NCI-H2107 treated with DMSO at 0.1 percent for 48 hours (cell line): ENCODE data around the gene RILPL2.
"Not testable (repeated sequence)": the region's sequence is repeated elsewhere in the genome, so short reads cannot be mapped to it uniquely, and the experiment has no call there.

Experiments
- DNase-seq: peaks from one replicate; lab custom pipeline; 2025; ENCODE audit not compliant: unreplicated experiment; lab: John Stamatoyannopoulos, UW

RILPL2 gene

GRCh38 chr12:123450636-123451035, 14.2 kb upstream of the RILPL2 start:
- DNase-seq = no peak

DNA sequence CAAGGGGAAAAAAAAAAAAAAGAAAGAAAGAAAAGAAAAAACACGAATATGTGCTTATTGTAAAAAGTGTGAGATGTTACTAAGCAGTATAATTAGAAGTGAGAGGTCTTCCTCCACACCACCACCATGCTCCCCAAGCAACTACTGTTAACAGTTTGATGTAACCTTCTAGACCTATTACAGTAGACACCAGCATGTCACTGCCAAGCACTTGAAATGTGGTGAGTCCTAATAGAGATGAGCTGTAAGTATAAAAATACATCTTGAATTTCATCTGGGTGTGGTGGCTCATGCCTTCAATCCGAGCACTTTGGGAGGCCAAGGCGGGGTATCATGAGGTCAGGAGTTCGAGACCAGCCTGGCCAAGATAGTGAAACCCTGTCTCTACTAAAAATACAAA, 13.4 kb upstream of the RILPL2 start:
- no peak for DNase-seq

DNA sequence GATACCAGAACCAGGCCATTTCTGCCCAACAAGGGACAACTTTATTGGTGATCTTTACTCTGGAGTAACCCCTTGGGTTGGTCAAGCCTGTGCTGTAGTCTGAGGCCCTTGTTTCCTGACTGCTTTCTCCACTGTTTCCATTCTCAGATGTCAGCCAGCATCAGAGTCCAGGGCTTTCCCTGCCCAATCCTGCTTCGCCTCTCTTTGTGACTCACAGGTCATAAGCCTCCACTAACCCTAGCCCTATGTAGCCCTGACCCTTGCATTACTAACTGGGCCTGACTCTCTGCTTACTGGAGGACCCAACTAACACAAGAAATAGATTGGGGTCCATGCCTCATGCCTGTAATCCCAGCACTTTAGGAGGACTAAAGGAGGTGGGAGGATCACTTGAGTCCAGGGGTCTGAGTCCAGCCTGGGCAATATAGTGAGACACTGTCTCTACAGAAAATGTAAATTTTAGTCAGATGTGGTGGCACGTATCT, 12.8 kb upstream of the RILPL2 start:
- no peak for DNase-seq

DNA sequence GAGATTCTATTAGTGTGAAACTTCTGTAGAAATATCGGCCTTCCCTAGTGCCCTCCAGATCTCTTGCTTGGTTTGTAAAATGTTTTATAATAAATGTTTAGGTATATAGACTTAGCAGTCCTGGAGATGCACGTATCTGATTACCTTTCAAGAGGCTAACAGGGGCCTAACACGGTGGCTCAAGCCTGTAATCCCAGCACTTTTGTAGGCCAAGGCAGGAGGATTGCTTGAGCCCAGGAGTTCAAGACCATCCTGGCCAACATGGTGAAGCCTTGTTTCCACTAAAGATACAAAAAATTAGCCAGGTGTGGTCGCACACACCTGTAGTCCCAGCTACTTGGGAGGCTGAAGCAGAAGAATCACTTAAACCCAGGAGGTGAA, 9.8 kb upstream of the RILPL2 start:
- no peak for DNase-seq

DNA sequence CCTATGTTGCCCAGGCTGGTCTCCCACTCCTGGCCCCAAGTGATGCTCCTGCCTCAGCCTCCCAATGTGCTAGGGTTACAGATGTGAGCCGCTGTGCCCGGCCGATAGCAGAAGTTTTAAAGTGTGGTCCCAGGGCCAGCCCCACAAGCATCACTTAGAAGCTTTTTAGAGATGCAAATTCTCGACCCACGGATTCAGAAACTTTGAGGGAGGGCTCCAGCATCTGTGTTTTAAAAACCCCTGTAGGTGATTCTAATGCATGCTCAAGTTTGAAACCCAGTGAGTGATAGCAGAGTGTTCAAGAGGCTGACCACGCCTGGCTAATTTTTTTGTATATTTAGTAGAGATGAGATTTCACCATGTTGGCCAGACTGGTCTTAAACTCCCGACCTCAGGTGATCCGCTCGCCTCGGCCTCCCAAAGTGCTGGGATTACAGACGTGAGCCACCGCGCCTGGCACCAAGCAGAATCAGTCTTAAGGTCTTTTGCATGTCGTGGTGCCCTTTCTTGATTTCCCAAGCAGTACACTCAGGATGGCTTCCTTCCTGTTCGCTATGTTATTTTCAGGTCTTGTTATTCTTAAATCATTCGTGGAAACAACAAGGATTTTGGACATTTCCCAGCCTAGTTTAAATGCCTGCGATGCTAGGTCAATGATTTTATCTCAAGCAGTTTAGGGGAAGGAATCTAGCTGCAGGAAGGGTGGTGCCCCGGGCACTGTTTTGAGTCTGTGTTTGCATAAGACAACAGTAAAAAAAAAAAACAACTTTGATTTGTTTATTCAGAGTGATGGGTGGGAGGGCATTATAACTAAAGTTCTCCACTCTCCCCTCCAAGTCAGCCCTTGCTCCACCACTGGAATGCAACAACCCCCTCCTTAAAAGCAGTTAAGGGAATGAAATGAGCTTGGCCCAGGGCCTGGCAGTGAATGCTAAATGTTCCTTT, 9.2 kb upstream of the RILPL2 start:
- no peak for DNase-seq

DNA sequence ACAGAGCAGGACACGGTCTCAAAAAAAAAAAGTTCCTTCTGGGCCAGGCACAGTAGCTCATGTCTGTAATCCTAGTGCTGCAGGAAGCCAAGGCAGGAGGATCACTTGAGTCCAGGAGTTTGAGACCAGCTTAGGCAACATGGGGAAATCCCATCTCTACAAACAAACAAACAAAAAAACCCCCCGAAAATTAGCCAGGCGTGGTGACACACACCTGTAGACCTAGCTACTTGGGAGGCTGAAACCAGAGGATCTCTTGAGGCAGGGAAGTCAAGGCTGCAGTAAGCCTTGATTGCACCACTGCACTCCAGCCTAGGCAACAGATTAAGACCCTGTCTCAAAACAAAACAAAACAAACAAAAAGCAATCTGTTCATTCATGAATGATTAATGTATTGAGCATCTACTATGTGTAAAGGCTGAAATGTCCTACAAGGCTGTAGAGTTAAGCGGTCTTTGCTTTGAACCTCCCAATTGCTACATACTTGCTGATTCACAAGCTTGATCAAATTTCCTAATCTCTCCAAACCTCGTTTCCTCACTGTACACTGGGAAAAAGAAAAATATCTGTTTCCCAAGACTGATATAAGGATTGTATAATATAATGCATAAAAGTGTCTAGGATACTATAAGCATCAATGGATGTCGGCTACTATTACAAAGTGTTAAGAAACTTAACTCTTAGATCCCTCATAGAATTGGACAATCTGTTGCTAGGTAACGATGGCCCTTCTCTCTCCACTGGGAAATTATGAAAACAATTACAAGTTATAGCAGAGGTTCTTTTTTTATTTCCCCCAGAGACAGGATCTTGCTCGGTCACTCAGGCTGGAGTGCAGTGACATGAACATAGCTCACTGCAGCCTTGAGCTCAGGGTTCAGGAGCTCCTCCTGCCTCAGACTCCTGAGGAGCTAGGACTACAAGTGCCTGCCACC, 7.9 kb upstream of the RILPL2 start:
- DNase-seq = peak; percentile 22

DNA sequence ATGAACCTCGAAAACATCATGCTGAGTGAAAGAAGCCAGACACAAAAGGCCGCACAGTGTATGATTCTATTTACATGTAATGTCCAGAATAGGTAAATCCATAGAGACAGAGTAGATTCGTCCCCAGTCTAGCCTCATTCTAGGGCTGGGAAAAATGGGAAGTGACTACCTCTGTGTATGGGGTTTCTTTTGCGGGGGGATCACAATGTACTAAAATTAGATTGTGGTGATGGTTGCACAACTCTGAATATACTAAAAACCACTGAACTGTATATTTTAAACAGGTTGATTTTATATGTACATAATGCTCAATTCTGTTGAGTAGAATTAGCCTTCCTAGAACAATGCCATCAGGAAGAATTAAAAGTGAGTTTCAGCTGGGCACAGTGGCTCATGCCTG, 6.3 kb upstream of the RILPL2 start:
- no peak for DNase-seq

DNA sequence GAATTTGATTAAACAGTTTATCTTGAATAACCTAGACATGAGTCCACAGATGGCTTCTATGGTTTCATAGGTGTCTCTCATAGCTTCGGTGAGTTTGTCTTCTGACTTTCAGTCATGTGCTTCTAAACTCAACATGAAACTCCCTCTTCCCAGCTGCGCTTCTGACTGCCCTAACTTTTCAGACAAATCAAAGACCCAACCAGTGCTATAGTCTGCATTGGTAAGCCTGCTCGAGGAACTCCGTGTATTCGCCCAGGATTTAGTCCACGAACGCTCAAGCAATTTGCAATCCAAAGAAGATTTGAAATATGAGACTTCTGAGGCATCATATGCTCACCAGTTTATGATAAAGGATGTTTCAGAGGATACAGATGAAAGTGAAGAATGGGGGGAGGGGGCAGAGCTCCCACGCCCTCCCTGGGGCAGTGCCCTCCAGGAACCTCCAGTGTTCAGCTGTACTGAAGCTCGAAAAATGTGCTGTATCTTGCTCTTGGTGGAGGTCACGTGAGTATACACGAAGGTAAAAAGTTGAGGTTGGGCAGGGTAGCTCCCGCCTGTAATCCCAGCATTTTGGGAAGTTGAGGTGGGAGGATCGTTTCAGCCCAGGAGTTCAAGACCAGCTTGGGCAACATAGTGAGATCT, 5.2 kb upstream of the RILPL2 start:
- DNase-seq = no peak

DNA sequence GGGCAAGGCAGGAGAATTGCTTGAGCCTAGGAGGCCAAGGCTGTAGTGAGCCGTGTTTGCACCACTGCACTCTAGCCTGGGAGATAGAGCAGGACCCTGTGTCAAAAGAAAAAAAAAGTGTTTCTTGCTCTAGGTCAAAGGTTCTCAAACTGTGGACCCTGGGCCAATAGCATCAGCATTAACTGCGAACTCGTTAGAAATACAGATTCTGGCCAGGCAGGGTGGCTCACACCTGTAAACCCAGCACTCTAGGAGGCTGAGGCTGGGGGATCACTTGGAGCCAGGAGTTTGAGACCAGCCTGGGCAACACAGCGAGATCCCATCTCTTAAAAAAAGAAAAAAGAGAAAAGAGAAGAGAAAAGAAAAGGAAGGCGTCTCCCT, 858 bp downstream of the RILPL2 start:
- DNase-seq = no peak

DNA sequence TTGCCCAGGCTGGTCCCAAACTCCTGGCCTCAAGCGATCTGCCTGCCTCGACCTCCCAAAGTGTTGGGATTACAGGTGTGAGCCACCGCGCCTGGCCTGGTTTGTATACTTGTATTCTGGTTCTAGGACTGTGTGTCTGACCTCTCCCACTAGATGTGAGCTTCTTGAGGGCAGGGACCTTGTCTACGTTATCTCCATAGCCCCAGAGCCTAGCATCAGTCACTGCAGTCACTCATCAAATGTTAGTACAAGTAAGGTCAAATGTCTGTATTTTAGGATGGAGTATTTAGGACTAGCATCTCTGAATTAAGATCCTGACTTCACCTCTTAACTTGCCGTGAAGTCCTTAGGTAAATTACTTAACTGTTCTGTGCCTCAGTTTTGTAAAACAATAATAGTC, 2.9 kb downstream of the RILPL2 start:
- DNase-seq = no peak

GRCh38 chr12:123431951-123432817, 4.3 kb downstream of the RILPL2 start:
- not testable (repeated sequence) for DNase-seq

DNA sequence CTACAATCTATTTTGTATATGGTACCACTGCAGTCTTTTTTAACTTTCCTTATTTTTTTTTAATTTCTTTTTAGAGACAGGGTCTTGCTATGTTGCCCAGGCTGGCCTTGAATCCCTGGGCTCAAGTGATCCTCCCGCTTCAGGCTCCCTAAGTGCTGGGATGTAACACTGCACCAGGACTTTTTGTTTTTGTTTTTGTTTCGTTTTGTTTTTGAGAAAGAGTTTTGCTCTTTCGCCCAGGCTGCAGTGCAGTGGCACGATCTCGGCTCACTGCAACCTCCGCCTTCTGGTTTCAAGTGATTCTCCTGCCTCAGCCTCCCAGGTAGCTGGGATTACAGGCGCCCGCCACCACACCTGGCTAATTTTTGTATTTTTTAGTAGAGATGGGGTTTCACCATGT, 7.4 kb downstream of the RILPL2 start:
- DNase-seq = not testable (repeated sequence)

- no peak for DNase-seq
These were observed 7.9 kb downstream of the RILPL2 start for GRCh38 chr12:123428591-123428990.

GRCh38 chr12:123427036-123427769, 9.3 kb downstream of the RILPL2 start:
- no peak for DNase-seq

DNA sequence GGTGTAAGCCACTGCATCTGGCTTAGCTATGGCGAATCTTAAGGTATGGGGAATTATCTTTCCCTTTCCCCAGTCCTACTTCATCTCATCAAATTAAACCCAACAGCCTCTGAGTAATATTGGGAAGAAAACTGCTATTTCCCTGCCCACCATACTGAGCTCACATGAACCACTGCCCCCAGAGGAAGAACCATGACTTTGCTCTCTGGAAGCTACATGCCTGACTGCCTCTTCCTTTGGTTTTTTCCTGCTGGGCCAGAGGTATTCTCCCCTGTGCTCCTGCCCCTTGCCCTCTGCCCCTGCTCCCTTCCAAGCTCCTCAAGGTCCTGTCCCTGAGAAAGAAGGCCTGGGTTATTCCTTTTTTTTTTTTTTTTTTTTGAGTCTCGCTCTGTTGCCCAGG, 15.2 kb downstream of the RILPL2 start:
- no peak for DNase-seq

- DNase-seq = no peak
These were observed 26.5 kb downstream of the RILPL2 start for GRCh38 chr12:123410041-123410412.

DNA sequence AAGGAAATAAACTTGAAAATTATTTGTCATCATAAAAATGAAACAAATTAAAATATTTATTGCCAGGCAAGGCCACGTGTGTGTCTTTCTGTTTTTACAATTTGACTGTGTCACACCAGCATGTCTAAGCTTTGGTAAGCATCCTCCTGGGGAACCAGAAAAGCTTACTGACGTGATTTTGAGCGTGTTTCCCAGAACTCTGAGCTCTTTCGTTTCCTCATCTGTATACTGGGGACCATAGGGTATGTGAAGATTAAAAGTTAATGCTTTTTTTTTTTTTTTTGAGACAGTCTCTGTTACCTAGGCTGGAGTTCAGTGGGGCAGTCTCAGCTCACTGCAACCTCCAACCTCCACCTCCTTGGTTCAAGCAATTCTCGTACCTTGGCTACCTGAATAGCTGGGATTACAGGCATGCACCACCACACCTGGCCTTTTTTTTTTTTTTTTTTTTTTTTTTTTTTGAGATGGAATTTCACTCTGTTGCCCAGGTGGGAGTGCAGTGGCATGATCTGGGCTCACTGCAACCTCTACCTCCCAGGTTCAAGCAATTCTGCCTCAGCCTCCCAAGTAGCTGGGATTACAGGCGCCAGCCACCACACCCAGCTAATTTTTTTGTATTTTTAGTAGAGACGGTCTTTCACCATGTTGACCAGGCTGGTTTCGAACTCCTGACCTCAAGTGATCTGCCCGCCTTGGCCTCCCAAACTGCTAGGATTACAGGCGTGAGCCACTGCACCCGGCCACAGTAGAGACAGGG, 27.0 kb downstream of the RILPL2 start:
- DNase-seq = not testable (repeated sequence)

DNA sequence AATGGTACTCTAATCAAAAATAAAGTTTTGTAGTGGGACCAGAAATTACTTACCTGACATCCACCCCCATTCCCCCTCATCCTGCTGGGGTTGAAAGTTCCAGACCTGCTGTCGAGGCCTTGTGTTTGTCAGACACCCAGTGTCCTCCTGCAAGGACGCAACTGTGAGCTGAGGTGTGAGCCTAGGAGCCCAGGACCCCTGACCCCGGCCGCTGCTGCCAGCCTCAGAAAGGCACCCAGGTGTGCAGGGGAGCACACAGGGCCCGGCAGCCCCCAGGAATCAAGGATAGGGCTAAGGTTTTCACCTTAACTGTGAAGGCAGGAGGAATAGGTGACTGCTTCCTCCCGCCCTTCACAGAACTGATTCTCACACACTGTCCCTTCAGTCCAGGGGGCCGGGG, 27.9 kb downstream of the RILPL2 start:
- not testable (repeated sequence) for DNase-seq

DNA sequence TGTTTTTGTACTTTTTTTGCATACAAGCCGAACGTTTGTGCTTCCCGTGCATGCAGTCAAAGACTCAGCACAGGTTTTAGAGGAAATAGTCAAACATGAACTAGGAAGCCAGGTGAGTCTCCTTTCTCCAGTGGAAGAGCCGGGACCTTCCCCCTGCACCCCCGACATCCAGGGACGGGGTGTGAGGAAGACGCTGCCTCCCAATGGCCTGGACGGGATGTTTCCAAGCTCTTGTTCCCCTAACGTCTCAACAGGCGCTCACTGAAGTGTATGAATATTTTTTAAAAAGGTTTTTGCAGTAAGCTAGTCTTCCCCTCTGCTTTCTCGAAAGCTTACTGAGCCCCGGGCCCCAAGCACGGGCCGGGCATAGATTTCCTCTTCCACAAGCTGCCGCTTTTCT, 28.6 kb downstream of the RILPL2 start:
- DNase-seq = not testable (repeated sequence)
